Astrocyte of the spinal cord (primary cell): Measurements from ENCODE around the gene MARK2.

ENCODE experiments used
- DNase-seq: peaks from one replicate; pipeline ENCODE4 v3.0.0; 2011; ENCODE audit warnings: low read depth, low spot score
- H3K4me3 ChIP-seq: 2 replicates; pipeline ENCODE4 v1.5.1; 2011; ENCODE audit warnings: low read depth, mild to moderate bottlenecking, low read length, moderate library complexity
- in situ Hi-C: cut with HindIII; loops from 2 replicates; pipeline ENCODE4 v1.10.0; 2017; ENCODE audit warnings: low sequenced_read_pairs
- TF ChIP-seq, protein P1 (sequence below): IDR thresholded peaks from 2 replicates; pipeline ENCODE4 v1.5.1; 2012; ENCODE audit warnings: low read depth, mild to moderate bottlenecking, low read length, inconsistent platforms

Gene MARK2

DNA sequence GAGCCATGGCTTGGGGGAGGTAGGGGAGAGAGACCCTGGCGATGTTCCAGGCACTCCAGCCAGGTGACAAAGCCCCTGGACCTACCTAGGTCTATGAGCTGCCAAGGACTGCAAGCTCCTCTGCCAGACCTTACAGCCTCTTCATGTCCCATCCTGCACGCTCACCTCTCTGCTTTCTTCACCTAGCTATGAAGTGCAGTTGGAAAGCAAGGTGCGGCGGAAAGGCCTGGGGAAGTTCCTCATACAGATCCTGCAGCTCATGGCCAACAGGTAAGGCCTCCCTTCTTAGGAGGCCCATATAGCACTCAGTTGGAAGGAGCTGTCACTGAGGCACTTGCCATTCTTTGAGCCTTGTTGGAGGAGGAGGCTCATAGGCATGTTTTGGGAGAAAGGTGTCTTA lies 113.7 kb downstream of the MARK2 start:
- TF ChIP-seq, protein P1, sequence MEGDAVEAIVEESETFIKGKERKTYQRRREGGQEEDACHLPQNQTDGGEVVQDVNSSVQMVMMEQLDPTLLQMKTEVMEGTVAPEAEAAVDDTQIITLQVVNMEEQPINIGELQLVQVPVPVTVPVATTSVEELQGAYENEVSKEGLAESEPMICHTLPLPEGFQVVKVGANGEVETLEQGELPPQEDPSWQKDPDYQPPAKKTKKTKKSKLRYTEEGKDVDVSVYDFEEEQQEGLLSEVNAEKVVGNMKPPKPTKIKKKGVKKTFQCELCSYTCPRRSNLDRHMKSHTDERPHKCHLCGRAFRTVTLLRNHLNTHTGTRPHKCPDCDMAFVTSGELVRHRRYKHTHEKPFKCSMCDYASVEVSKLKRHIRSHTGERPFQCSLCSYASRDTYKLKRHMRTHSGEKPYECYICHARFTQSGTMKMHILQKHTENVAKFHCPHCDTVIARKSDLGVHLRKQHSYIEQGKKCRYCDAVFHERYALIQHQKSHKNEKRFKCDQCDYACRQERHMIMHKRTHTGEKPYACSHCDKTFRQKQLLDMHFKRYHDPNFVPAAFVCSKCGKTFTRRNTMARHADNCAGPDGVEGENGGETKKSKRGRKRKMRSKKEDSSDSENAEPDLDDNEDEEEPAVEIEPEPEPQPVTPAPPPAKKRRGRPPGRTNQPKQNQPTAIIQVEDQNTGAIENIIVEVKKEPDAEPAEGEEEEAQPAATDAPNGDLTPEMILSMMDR: no peak
- DNase-seq: no peak
- in situ Hi-C loops: no loop called here
- H3K4me3 ChIP-seq: no peak overlapping the region

DNA sequence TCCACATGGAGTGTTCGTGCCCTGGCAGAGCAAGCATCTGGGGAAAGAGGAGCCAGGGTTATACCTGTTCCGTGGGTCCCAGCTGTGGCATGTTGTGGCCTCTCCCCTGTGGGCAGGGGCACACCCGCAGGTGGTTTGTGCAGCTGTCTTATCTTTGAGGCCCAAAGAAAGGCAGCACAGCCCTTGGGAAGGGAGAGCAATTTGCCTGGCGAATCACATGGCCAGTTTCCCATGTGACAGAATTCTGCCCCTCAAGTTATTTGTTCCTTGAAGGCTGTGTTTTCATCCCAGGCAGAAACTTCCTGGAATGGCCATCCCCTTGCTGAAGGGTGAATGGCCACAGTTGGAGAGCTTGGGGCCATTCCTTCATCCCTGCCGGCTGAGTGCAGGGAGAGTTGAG lies 119.1 kb downstream of the MARK2 start:
- H3K4me3 ChIP-seq: no peak overlapping the region
- TF ChIP-seq, protein P1: no peak
- DNase-seq: no peak
- in situ Hi-C loops: no loop called here
